ENCODE measurements around the gene GABARAPL1.

Gene GABARAPL1

DNA sequence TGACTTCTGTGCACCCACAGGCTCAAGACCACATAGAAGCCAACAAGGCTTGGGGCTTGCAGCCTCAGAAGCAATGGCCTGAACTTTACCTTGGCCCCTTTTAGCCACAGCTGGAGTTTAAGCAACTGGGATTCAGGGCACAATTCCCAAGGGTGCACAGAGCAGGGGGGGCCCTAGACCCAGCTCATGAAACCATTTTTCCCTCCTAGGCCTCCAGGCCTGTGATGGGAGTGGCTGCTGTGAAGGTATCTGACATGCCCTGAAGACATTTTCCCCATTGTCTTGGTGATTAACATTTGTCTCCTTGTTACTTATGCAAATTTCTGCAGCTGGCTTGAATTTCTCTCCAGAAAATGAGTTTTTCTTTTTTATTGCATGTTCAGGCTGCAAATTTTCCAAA, 21.9 kb downstream of the GABARAPL1 start:
- DNase-seq (ENCODE audit: low read depth) = no peak

- no peak for DNase-seq (ENCODE audit: low read depth)
Observed at GRCh38 chr12:10235761-10236631, 23.3 kb downstream of the GABARAPL1 start.

DNA sequence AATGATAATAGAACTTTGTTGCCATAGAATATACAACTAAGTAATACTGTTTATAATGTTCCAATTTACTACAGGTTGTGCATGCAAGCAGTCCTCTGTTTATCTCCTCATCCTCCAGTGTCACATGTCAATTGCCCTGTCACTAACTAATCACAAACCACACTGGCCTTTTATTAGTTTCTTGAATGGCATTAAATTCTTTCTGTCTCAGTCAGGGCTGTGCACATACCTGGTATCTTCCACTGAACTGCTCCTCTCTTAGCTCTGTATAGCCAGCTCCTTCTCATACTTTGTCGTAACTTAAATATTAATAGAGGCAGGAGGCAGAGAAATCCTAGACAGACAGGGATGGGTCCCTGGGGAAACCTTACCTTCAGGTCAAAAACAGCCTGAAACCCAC, 24.0 kb downstream of the GABARAPL1 start:
- DNase-seq (ENCODE audit: low read depth) = no peak

GRCh38 chr12:10238526-10238925, 25.8 kb downstream of the GABARAPL1 start:
- no peak for DNase-seq (ENCODE audit: low read depth)

- no peak for DNase-seq (ENCODE audit: low read depth)
Observed at GRCh38 chr12:10241290-10241689, 28.6 kb downstream of the GABARAPL1 start.

DNA sequence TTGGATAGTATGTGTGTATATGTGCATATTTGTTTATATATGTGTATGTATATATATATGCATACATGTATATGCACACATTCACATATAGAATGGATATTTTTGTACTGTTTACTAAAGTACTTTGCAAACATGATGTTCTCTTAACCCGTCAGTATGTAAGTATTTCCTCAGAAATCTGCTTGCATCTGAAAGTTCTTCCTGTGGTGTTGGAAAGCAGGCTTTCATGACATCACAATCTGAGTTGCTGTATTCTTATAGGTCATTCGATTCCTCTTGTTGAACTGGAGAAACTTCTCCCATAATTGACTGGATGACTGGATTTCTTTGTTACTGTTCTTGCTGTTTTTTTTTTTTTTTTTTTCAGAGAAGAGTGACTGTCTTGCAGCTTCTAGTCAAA, 29.1 kb downstream of the GABARAPL1 start:
- DNase-seq (ENCODE audit: low read depth) = no peak

DNA sequence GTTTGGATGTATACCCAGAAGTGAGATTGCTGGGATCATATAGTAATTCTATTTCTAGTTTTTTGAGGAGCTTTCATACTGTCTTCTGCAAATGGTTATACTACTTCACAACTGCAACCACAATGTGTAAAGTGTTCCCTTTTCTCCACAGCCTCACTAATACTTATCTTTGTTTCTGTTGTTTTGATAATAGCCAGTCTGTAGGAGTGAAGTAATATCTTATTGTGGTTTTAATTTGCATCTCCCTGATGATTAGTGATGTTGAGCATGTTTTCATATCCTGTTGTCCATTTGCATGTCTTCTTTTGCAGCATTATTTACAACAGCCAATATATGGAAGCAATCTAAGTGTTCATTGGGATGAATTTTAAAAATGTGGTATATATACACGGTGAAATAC, 29.9 kb downstream of the GABARAPL1 start:
- no peak for DNase-seq (ENCODE audit: low read depth)

DNA sequence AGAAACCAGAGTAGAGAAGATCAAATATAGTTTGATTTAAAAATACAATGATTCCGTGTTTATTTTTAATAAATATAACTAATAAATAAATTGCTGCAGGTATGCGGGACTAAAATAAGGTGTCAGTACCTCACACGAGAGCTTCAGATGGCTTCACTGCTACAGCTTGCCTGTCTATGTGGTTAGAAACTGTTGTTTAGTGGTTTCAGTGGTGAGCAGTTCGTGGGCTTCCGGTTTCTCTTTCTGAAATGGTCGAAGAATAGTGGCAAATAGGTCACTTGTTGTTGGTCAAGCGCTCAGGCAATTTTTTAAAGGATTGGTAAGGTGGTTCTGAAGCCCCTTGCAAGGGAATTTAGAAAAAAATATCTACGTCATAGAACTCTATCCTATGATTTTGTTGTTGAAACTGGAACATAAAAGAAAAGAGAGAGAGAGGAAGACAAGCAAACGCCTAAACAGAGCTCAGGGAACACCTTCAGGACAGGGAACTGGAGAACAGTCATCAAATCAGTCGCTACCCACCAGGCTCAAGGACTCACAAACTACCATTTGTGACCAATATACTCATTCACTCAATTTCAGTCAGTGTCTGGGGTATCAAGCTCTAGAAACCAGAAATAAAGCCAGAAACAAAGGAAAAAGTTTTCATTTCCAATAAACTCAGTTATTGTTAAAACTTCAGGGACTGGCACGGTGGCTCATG, 31.3 kb downstream of the GABARAPL1 start:
- DNase-seq (ENCODE audit: low read depth) = no peak

DNA sequence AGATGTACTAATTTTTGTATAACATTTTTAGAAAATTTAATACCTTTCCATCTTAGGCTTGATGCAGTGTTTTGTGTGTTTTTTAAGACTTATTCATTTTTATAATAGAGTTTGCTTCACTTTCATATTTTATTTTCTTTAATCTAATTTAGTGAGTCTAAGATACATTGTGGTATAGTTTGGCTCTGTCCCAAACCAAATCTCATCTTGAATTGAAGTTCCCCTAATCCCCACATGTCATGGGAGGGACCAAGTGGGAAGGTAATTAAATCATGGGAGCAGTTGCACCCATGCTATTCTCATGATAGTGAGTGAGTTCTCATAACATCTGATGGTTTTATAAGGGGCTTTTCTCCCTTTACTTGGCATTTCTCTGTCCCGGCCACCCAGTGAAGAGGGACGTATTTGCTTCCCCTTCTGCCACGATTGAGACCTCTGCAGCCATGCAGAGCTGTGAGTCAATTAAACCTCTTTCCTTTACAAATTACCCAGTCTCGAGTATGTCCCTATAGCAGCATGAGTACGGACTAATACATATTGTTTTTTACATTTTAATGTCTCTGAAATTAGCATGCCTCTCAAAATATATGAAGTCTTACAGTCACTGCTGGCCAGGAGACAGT, 34.9 kb downstream of the GABARAPL1 start:
- no peak for DNase-seq (ENCODE audit: low read depth)

DNA sequence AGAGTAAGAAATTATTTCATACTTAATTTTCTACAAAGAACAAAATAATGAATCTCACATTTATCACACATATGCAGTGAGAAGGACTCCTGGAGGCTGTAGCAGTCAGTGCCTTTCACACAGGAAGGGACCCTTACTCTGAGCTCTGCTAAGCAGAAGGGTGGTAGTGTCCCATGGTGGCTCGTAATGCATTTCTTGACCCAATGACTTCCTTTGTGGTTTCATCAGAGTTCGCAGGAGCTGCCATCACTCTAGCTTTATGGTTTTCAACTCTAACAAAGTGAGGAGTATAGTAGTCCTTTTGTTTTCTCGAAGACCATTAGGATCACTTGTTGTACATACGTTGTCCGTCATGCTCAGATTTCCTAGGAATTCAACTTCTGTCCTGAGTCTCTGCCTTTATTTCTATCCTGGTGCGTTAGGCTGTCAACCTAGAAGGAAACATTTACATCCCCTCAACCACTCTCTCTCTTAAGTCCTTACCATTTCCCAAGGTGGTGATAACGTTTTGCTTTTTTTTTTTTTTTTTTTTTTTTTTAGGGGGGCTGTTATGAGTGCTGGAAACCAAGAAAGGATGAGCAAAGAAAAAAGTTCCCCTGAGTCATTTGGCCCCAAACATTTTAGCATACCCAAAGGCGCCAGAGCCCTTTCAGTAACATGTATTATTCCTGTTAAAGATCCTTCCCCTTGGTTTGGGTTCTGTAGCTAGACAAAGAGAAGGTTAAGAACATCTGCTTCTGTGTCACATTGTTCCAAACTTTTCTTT, 37.2 kb downstream of the GABARAPL1 start:
- DNase-seq (ENCODE audit: low read depth) = no peak

DNA sequence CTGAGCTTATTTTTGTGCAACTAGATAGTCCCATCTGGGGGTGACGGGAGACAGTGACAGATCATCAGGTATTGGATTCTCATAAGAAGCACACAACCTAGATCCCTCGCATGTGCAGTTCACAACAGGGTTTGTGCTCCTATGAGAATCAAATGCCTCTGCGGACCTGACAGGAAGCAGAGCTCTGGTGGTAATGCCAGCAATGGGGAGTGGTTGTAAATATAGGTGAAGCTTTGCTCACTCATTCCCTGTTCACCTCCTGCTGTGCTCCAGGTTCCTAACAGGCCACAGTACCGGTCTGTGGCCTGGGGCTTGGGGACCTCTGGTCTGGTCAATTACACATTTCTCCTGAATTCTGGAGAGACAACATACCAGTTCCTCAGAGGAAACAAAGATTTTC, 39.0 kb downstream of the GABARAPL1 start:
- no peak for DNase-seq (ENCODE audit: low read depth)

GRCh38 chr12:10252201-10252600, 39.5 kb downstream of the GABARAPL1 start:
- no peak for DNase-seq (ENCODE audit: low read depth)

DNA sequence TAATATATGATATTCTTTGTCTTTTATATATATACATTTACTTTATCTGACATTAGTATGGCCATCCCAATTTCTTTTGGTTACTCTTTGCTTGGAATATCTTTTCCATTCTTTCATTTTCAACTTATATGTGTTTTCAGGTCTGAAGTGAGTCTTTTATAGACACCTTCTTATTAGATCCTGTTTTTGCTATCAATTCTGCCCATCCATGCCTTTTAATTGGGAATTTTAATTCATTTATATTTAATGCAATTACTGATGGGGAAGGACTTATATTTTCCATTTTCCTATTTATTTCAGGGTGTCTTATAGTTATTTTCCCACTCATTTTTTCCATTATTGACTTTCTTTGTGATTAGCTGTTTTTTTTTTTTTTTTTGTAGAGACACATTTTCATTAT, 43.4 kb downstream of the GABARAPL1 start:
- no peak for DNase-seq (ENCODE audit: low read depth)

DNA sequence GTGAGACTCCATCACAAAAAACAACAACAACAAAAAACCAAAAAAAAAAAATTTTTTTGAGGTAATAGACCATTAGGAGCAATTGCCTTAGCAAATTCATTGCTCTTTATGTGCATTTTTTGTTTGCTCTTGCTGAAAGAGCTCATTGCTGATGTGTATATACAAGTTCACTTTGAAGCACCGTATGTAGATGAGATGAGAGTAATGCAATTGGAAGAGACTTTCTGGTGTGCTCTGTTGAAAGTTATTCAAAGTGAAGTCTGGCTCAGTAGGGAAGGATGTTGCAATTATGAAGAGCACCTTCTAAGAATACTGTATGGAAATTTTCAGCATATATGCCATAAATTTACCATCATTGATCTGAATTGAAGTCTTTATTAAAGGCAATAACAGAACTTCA, 48.2 kb downstream of the GABARAPL1 start:
- no peak for DNase-seq (ENCODE audit: low read depth)

DNA sequence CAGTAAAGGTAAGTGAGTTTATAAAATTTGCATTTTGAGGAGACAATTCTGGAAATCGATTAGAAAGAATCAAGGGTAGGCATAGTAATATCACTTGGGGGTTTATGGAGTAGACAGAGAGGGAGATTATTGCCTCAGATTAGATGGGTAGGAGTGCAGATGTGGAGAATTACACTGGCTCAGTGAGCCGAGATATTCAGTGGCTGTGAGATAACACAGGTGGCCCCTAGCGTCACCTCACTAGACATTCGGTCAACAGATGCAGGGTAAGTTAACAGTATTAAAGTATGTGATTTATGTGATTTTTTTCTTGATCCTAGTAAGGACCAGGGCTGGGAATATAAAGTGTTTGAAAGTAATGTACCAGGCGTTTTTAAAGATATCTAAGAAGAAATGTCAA, 55.4 kb downstream of the GABARAPL1 start:
- no peak for DNase-seq (ENCODE audit: low read depth)

- DNase-seq (ENCODE audit: low read depth) = no peak
Observed at GRCh38 chr12:10272467-10272866, 59.8 kb downstream of the GABARAPL1 start.
